IPS DF 19.7 (cell line): ENCODE data around the gene PTGDR2.

Source experiments
- DNase-seq: peaks from one replicate; pipeline ENCODE4 v3.0.0-alpha.2; 2013; ENCODE audit warnings: low read depth, low spot score

Gene PTGDR2

DNA sequence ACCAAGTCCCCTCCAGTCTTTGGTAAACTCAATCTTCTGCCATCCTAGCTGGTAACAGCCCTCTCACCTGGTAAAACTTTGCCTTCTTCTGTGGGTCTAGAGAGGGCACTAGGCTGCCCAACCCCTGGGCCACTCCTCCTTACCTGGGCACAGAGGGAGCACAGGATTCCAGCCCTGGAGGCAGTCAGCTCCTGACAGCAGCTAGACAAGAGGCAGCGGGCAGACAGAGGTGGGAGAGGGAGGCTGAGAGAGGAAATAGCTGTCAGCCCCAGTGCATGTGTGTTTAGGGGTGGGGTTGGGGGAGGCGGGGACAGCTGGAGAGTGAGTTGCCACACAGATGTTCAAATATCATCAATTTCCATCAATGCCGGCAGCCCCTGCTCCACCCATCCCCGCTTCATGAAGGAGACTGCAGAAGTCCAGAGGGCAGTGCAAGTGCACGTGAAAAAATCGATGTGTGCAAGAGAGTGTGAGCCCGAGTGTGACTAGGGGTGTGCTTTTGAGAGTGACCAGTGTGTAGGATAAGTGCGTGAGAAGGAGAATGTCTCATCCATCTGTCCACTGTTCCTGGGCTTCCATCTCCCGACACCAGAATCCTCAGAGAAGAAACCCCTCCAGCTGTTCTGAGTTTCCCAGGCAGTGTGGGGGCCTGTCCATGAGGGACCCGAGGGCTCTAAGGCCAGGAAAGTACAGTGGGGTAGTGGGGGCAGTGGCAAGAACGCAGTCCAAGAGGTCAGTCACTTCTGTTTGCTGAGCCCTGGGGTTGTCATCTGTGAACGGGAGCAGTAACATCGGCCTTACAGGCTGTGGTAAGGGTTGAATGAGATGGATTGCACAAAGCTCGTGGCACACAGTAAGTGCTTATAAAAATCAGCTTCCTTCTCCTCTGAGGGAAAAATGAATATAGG, at the start of gene PTGDR2:
TSS of gene PTGDR2 (minus strand) at position 225 of the 908 bp plus-strand sequence. CDS start 2,228 bp downstream, outside the sequence.
- DNase-seq = no peak

DNA sequence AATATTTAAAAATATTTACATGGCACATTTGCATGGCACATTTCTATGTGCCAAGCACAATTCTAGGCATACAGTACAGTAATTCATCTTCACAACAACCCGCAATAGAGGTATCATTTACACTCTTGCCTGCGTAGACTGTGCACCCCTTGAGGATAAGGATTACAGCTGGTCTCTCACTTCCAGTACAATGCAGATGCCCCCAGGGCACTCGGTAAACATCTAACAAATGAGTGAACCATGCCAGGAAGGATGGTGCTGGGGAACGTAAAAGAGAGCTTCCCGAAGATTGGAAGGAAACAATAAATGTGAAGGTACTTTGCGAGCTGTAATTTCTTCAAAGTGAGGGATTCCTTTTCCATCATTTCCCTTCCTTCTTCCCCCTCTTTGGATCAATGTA, 49.3 kb upstream of the PTGDR2 start:
- DNase-seq = no peak

DNA sequence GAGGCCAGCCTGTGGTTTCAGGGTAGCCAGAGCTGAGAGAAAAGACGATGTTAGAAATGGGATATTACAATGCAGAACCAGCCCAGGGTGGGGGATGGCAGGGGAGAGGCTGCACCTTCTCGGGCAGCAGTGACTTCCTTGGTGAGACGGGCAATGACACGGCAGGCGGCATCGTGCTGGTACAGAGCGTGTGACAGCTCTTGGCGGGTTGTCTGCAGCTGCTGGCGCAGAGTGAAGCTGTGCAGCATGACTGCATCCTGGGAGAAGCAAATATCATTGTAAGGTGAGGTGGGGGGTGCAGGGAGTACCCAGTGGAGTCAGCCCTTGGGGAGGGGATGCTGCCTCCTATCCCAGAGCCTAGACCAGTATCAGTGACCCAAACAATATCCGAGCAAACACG, 46.9 kb upstream of the PTGDR2 start:
- DNase-seq = no peak

DNA sequence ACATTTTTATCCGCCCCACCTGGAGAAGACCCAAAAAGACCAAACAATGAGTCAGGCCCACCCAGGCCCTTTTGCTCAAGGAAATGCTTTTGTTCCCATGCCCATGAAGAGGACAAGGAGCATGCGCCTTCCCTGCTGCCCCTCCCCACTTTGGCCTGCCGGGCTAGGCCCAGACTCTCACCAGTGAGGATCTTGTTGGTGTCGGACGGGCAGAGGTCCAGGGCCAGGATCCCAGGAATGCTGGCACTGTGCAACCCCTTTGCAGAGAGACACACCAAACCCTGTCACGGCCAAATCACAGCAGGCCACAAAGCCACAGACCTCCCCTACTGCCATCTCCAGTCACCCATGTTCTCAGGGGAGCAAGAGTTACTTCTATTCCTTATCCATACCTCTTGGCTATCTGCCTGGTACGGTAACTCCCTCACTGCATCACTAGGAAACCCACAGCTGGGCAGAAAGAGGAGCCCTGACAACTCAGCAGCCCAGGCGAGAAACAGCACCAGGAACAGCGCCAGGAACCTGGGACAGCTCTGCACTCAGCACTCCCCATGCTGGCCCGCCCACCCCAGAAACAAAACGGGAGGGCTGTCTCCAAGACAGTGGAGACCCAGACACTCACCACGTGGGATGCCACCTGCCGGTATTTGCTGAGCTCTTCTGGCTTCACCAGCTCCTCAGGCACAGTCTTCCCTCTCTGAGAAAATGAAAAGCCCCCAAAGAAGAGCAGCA, 45.1 kb upstream of the PTGDR2 start:
- no peak for DNase-seq

DNA sequence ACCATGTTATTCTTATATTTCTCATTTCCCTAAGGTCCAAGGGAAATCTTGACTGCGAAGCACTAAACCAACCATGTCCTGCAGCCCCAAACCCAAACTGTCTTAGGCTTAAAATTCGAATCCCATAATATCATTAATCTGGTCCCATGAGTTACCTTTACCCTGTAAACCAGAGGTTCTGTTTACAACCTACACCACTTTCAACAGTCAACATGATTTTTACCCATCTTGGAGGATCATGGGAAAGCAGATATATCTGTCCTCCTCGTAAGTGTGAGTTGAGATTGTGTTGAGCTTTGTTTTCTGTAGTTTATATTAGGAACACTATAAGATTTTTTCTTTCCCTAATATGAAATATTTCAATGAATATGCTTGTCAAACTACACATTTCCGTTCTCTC, 44.2 kb upstream of the PTGDR2 start:
- no peak for DNase-seq

DNA sequence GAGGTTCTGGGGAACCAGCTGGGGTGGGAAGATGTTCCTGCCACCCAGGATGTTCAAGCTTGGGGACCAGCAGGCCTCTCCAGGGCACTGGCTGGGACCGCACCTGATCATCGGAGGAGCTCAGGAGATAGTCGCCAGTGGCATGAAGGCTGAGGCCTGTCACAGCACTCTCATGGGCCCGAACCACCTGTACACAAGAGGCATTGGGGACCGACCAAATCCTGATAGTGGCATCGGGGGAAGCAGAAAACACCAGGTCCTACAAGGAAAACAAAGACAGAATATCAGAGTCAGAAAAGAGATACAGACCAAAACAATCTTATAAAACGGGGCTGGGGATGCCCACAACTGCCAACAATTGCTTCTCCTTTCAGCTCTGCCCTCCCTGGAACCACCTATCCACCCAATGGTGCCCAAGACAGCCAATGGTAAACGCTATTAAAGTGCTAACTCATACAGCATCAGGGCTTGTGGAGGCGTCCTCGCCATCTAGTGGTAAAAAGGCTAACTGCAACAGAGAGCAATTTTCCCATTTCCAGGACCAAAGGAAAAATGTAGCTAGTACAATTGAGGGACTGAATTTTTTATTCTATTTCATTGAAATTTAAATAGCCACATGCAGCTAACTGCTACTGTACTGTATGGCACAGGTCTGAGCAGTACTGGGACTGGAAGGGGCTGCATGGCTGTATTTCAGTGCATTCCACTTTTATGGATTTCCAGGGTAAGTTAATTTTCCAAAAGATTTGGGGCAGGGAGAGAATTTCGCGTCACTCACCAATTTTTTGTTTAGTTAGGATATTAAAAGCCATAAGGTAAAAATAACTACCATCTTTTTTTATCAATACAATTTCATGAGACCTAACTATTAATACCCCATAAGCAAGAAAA, 43.5 kb upstream of the PTGDR2 start:
- DNase-seq = no peak

DNA sequence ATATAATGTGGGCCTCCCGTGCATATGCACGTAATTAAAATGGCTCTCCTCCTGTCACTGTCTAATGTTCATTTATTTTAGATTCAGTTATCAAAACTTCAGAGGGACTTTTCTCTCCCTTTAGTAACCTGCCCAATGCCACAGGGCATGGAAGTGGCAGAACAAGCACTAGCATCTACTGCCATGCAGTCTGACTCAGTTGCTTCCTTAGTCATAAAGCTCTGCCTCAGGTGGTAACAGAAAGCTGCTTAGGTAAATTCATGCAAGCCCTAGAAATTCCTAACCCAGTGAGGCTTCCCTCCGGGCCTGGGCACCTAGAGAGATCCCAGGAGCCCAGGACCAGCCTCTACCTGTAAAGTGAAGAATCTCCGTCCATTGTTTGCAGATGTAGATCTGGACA, 41.7 kb upstream of the PTGDR2 start:
- no peak for DNase-seq

DNA sequence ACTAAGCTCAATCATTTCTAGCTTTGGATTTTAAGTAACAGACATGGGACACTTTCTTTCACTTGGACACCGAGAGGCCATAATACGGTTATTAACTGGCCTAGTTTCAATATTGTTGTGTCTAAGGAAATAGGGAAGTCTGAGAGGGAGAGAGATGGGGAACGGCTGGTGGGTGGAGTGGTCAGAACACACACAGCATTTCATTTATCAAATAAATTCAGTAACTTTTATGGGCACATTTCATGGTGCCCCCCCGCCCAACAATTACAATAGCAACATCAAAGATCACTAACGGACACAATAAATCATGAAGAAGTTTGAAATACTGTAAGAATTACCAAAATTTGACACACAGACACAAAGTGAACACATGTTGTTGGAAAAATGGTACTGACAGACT, 39.9 kb upstream of the PTGDR2 start:
- no peak for DNase-seq

DNA sequence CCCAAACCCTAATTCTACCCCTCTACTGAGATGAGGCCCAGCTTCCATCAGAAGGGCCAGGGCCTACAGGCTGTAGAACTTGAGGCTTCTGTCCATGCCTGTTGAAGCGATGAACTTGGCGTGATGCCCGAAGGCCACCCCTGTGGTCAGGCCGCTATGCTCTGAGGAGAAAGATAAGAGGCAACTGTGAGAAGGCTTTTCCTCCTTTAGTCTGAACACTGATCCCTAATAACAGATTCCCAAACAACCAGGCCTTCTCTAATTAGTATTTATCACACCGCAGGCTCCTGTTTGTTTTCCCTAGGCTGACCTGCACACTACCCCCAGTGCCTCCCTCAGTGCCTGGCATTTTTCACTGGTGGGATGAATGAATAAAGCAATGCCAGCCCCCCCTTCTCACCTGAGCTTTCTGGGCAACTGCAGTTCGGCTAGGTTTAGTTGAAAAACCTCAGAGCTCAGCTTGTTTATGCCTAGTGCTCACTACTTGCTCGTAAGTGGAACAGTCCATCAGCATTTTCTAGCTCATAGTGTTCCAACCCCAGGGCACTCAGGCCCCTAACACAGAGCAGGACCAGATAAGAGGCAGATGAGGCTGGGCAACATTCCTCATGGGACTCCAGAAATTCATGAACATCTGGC, 35.5 kb upstream of the PTGDR2 start:
- DNase-seq = no peak

DNA sequence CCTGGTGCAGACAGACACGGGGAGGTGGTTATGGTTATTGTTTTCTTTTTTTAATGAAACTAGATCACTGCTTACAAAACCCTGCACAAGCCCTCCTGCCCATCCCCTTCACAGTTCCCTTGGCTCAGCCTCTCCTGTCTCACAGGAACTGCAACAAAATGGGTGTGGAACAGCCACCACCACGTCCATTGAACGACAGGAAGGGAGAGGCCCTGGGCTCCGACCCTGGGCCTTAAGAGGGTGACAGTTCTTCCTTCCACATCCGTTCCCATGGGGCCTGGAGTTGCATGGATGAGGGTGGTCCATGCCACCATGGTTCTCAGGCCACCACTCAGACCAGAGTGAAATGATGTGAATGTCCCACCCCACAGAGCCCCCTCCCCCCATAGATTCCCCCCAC, 34.9 kb upstream of the PTGDR2 start:
- DNase-seq = no peak

DNA sequence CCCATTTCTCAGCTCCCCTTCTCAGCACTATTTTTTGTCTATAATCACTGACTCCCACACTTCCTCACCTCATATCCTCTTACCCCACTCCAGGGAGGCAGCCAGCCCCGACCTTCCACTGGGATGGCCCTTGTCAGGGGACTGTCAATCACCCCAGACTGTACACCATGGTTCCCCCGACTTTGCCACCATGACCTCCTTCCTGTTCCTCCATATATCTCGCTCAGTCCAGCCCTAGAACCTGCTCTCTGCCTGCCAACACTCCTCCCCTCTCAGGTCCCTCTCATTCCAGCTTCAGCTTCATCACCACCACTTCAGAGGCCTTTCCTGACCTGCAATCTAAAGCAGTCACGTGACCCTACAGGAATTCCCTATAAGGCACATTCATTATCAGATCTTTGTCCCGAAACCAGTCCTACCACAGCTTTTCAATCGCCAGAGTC, 34.1 kb upstream of the PTGDR2 start:
- DNase-seq = no peak

DNA sequence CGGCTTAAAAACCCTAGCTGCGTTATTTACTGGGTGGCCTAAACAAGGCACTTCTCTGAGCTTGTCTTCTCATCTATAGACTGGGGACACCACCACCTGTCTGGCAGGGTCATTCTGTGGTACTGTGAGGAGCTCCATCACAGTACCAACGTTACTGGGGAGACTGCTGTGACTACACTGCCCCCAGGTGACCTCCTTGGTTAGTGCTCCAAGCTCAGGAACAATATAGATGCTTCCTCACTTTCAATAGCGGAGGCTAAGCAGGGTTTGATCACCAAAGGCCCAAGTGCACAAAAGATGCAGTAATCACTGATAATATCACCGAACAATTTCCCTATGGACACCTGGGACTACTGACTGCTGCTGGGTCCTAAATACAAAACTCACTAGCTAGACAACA, 31.8 kb upstream of the PTGDR2 start:
- no peak for DNase-seq

DNA sequence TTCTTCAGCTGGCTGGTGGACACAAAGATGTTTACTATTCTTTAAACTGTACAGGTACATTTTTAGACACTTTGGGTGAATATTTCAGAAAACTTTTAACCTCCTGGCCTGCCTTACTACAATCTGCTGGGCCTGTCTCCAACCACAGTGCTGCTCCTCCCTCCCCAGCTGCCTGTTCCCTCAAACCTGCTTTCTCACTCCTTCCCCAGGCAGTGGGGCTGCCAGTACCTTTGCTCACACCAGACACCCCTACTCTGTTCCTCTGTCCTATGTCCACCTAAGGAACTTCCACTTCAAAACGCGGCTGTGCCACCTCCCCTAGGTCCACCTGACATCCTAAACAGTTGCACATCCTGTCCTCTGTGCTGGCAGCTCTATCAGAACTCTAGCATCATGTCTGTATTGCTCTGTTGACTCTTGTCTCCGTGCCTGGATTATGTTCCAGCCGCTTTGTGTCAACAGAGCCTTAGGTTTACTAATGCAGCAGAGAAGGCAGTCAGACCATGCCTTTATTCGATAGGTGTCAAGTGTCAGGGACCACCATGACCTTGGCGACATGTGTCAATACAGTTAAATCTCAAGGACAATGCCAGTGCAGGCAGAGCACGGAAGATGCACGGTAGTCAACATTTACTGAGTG, 25.0 kb upstream of the PTGDR2 start:
- no peak for DNase-seq

DNA sequence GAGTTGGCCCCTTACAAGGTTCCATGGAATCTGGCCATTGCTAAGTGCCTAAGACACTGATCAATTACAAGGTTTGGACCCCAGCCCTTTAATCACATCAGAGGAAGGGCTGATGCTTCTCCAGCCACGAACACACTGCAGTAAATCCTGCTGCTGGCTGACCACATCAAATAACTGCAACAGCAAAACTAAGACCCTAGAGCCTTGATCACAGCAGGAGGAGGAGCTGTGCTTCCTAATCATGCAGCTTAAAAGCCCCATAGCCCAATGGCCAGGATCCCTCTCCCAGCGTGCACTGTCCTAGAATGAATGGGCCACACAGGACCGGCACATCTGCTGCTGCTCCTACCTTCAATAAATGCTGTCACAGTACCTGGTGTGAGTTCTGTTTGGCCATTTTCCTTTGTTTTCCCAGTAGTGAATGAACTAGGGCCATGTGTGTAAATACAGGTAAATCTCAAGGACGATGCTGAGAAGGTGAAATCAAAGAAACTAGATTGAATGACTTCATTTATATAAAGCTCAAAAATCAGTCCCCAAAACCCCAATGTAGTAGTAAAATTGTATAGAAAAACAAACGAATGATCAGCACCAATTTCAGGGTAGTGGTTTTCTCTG, 24.3 kb upstream of the PTGDR2 start:
- DNase-seq = no peak

DNA sequence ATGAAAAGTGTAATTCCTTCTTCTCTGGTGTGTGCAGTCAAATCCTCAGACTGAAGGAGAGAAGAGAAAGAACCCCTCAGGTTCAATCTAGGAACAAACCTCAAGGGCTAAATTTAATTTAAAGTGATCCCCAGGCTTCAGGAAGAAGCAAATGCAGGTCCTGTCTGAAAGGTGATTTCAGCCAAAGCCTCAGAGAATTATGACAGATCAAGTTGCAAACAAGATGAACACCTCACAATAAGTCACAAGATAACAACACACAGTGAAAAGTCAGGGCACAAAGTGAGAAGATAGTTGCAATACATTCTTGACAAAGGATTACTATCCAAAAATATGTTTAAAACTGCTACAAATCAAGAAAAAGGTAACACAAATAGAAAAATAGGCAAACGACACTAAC, 23.4 kb upstream of the PTGDR2 start:
- DNase-seq = no peak

DNA sequence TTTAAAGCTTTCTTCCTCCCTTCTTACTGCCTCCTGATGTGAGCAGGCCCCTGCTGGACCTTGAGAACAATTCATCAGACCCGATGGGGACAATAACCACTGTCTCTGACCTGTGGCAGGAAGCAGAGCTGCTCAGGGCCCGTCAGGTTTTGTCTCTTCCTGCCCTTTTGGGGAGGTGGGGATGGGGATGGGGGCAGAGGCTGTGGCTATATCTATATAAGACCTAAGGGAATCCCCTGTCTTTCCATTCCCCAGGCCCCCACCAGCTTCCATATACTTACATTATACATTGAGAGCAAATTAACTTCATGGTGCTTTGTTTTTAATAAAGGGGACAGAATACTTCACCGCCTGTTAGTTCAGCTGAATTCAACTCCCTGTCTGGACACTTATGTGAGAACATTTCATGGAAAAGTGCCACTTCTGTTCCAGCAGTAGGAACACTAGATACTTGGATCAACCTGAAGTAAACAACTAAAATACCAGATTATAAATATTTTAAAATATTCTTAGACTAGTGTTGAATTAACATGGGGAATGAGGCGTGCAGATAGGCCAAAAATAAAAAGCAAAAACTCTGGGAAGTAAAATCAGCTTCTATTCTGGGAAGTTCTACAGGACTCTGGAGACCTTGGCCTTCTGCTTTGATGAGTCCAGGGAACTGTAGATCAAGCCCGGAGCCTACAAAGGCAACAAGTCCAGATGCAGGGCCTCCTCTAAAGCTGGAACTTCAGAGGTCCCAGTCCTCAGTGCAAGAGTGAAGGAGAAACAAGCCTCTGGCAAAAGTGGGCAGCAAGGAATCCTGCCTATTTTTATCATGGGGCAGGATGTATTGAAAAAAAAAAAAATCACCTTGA, 22.7 kb upstream of the PTGDR2 start:
- DNase-seq = no peak

DNA sequence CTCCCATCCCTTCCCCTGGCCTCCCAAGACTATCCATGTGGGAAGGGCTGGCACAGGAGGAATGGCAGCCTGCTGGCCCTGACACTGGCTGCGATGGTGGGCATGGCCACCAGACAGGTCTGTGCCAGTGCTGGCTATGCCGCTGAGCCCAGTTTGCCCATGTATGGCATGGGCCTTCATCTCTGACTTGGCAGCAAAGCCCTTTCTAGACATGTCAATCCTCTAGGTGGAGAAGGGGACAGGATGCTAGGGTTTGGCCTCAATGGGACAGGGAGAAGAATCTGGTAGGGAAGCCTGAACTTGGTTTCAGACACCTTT, 20.4 kb upstream of the PTGDR2 start:
- DNase-seq = no peak

DNA sequence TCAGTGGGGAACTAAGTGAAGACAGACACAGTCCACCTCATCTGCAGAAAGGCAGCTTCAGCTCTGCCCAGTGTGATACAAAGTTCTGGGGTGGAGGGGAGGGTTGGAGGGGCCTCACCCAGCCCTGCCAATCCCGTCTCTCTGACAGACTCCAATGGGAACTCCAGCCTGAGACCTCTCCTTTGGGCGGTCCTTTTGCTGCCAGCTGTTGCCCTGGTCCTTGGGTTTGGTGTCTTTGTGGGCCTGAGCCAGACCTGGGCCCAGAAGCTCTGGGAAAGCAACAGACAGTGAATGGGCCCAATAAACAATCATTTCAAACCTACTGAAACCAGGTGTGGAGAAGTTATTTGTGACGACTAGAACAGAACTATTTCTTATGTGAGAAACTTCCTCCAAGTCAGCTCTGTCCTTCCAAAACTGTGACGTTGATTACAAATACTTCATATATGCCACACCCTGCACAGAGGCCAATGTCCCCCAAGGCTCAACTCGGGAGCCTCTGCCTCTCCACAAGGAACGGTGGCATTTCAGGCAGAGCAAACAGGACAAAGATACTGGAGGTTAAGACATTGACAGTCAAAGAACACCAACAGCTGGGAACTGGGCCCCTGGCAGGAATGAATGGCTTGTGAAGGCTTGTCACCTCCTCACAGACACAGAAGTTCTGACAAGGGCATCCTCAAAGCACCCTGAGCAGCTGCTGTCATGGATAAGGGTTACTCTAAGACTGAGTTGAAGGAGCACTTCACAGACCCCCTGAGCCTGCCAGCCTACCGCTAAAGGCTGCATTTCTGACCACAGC, 19.8 kb upstream of the PTGDR2 start:
- no peak for DNase-seq
